WERI-Rb-1 (cell line): Measurements from ENCODE around the gene IRX3.

Source experiments
- DNase-seq: peaks from one replicate; pipeline ENCODE4 v3.0.0-alpha.2; 2020
- H3K27ac ChIP-seq: fragments of 250-450 bp; sonication (Bioruptor Pico); 2 replicates; pipeline ENCODE4 v1.5.1; 2020; ENCODE audit warnings: mild to moderate bottlenecking, moderate library complexity
- H3K27me3 ChIP-seq: fragments of 250-450 bp; sonication (Bioruptor Pico); 2 replicates; pipeline ENCODE4 v1.5.1; 2021; ENCODE audit warnings: mild to moderate bottlenecking, low read depth, moderate library complexity; ENCODE audit not compliant: insufficient read depth, severe bottlenecking
- H3K36me3 ChIP-seq: fragments of 250-450 bp; sonication (Bioruptor Pico); 2 replicates; pipeline ENCODE4 v1.5.1; 2020; ENCODE audit warnings: mild to moderate bottlenecking, moderate library complexity
- H3K4me3 ChIP-seq: 2 replicates; pipeline ENCODE4 v1.5.1; 2011; ENCODE audit warnings: low read depth, mild to moderate bottlenecking, control low read depth, low read length
- H3K9me3 ChIP-seq: fragments of 250-450 bp; sonication (Bioruptor Pico); 2 replicates; pipeline ENCODE4 v1.5.1; 2021; ENCODE audit warnings: mild to moderate bottlenecking, moderate library complexity; ENCODE audit not compliant: severe bottlenecking
- TF ChIP-seq, protein P1 (sequence below): IDR thresholded peaks from 2 replicates; pipeline ENCODE4 v1.5.1; 2011; ENCODE audit warnings: low read depth, mild to moderate bottlenecking, control low read depth, inconsistent platforms, low read length

Gene IRX3

DNA sequence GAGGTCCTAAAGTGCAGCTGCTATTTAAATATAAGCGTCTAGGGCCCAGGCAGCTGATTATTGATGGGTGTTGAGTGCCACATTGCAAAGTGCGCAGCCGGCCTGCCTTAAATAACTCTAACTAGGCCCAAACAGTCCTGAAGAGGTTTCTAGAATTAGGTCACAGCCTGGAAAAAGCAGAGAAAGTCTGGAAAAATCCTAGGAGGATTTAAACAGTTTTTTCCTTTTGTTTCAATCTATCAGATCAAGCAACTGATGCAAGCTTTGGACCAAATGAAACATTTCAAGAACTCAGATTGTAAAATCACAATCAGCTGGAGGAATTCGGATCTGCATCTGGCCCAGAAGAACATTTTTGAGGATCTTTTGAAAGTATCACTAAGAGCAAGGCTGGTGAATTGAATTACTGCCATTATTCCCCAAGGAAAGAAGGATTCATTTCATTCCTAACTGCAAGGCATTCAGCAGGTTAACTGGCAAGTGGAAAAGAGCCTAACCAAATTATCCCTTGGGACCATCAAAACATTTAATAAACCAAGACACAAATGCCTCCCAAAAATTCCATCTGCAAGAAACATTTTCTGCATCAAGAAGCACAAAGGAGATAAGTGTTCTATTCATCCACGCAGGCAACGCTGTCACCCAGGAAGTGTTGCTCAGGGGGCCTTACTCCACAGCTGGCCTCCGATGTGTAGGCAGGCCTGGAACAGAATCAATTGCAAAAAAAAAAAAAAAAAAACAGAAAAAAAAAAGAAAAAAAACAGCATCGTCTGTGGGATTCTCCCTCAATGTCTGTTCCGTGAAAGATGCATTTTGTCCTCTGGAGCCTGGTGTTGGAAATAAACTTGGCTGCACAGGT, 46.1 kb downstream of the IRX3 start:
- no peak for DNase-seq
- no peak overlapping the region for H3K27ac ChIP-seq
- no peak overlapping the region for H3K4me3 ChIP-seq
- TF ChIP-seq, protein P1, sequence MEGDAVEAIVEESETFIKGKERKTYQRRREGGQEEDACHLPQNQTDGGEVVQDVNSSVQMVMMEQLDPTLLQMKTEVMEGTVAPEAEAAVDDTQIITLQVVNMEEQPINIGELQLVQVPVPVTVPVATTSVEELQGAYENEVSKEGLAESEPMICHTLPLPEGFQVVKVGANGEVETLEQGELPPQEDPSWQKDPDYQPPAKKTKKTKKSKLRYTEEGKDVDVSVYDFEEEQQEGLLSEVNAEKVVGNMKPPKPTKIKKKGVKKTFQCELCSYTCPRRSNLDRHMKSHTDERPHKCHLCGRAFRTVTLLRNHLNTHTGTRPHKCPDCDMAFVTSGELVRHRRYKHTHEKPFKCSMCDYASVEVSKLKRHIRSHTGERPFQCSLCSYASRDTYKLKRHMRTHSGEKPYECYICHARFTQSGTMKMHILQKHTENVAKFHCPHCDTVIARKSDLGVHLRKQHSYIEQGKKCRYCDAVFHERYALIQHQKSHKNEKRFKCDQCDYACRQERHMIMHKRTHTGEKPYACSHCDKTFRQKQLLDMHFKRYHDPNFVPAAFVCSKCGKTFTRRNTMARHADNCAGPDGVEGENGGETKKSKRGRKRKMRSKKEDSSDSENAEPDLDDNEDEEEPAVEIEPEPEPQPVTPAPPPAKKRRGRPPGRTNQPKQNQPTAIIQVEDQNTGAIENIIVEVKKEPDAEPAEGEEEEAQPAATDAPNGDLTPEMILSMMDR: no peak
- H3K9me3 ChIP-seq: no peaks in the 10 kb centered on the region
- H3K36me3 ChIP-seq: no peaks in the 10 kb centered on the region
- no peaks in the 10 kb centered on the region for H3K27me3 ChIP-seq

- Histone ChIP-seq H3K9me3 (no peaks in the 10 kb centered on the region), H3K4me3 (no peak overlapping the region), H3K27ac (no peak overlapping the region), H3K36me3 (no peaks in the 10 kb centered on the region), H3K27me3 (no peaks in the 10 kb centered on the region)
- TF ChIP-seq, protein P1: no peak
- DNase-seq: no peak
Measured at GRCh38 chr16:54239456-54239855, 47.1 kb downstream of the IRX3 start.

GRCh38 chr16:54236773-54237172, 49.8 kb downstream of the IRX3 start:
- no peaks in the 10 kb centered on the region for H3K36me3 ChIP-seq
- H3K27me3 ChIP-seq: no peaks in the 10 kb centered on the region
- no peak overlapping the region for H3K27ac ChIP-seq
- H3K4me3 ChIP-seq: no peak overlapping the region
- H3K9me3 ChIP-seq: peaks cover 5% of the 10 kb centered on the region
- TF ChIP-seq, protein P1: no peak
- no peak for DNase-seq

DNA sequence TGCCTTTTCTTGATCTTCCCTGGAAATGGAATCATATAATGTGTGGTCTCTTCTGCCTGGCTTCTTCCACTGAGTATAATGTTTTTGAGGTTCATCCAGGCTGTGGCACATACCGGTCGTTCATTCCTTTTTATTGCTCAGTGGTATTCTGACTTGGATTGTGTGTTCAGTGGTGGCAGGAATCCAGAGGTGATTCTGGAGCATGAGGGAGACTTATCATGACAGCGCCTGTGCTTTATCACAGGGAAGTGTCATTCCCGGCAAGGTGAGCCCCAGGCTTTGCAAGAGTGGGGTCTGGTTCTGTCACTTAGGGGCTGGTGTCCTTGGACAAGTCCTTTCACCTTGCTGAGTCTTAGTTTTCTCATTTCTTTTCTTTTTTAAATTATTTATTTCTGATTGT, 53.0 kb downstream of the IRX3 start:
- Histone ChIP-seq H3K36me3 (no peaks in the 10 kb centered on the region), H3K4me3 (no peak overlapping the region), H3K9me3 (peaks cover 5% of the 10 kb centered on the region), H3K27ac (no peak overlapping the region), H3K27me3 (no peaks in the 10 kb centered on the region)
- DNase-seq: no peak
- TF ChIP-seq, protein P1: no peak
